Measurements from ENCODE around the gene TTC3.

- TF ChIP-seq ZFP41 (CRISPR knock-in tag; IDR thresholded peaks at IDR 0.05; ENCODE audit: borderline replicate concordance): no peak
- no peak for TF ChIP-seq EZH2 (conservative IDR thresholded peaks at IDR 0.05; ENCODE audit: low read depth, low read length)
- no peak for TF ChIP-seq SKIL (CRISPR knock-in tag; IDR thresholded peaks at IDR 0.05; ENCODE audit: borderline replicate concordance)
- TF ChIP-seq ZNF207 (IDR thresholded peaks at IDR 0.05; ENCODE audit: borderline replicate concordance): no peak
These were observed 26.0 kb upstream of the TTC3 start for GRCh38 chr21:37047079-37047478.

Measured in HepG2 (cell line).